Esophagus squamous epithelium (tissue), 5 donors: ENCODE results near the gene DENND5B. TPM values are rescaled to one million over a fixed set of nuclear protein-coding genes. Genes with fewer than 3 reads are reported as not detected.
"Not testable (repeated sequence)": the region's sequence is repeated elsewhere in the genome, so short reads cannot be mapped to it uniquely, and the experiment has no call there.

Experiments
- DNase-seq: peaks from one replicate; lab custom pipeline; 2025; lab: John Stamatoyannopoulos, UW
- H3K27ac ChIP-seq, 4 donors: fragments of 200-600 bp; sonication (generic); one replicate each; pipeline ENCODE4 v1.5.1; 2016 to 2019; ENCODE audit warnings: mild to moderate bottlenecking in 1 of 4
- H3K27me3 ChIP-seq, 4 donors: fragments of 200-600 bp; sonication (generic); 1 replicate in 3 of 4; 2 replicates in 1 of 4; pipeline versions ENCODE4 v1.5.1 to v1.6.0; 2017 to 2021; ENCODE audit warnings: antibody characterized with exemption in 1 of 4
- H3K36me3 ChIP-seq, 3 donors: fragments of 200-600 bp; sonication (generic); one replicate each; pipeline ENCODE4 v1.5.1; 2016 to 2019
- H3K4me1 ChIP-seq, 3 donors: fragments of 200-600 bp; sonication (generic); one replicate each; pipeline ENCODE4 v1.5.1; 2017 to 2019
- H3K4me3 ChIP-seq, 4 donors: fragments of 200-600 bp; sonication (generic); 1 replicate in 3 of 4; 2 replicates in 1 of 4; pipeline ENCODE4 v1.5.1; 2016 to 2019; ENCODE audit warnings: mild to moderate bottlenecking in 2 of 4, moderate library complexity in 1 of 4
- H3K9me3 ChIP-seq, 3 donors: fragments of 200-600 bp; sonication (generic); one replicate each; pipeline ENCODE4 v1.5.1; 2016 to 2019
- POLR2A ChIP-seq, 4 donors: fragments of 450-650 bp; IDR thresholded peaks; one replicate each; pipeline ENCODE4 v1.6.1; 2017; ENCODE audit warnings: antibody characterized with exemption in 4 of 4, mild to moderate bottlenecking in 4 of 4, moderate library complexity in 3 of 4
- WGBS, 2 donors: methylation state at CpG; one replicate each; pipeline ENCODE4 v1.1.5; 2018; 5-methylcytosine and 5-hydroxymethylcytosine counted together
- intact Hi-C: fragments of 100-400 bp; cut with DNase I; formaldehyde crosslinking; loops from one replicate; pipeline ENCODE4 v1.15.0; 2022
- total RNA-seq, 4 donors: library from RNA; depleted of rRNA; stranded (reverse); fragments of >200 nt; gene quantifications; one replicate each; pipeline ENCODE4 v1.1.0, GENCODE V29; 2016
- TF ChIP-seq, protein P1 (sequence below), 6 experiments: fragments of 450-650 bp in 4 of 6; fragments of 200-600 bp in 2 of 6; sonication (generic) in 2 of 6; IDR thresholded peaks; one replicate each; pipeline ENCODE4 v1.5.1; 2016 to 2019; ENCODE audit warnings: antibody characterized with exemption in 6 of 6, mild to moderate bottlenecking in 4 of 6, moderate library complexity in 4 of 6
- donor health status: DM: yes; HTN: yes; CAD: no.

DENND5B gene
- total RNA-seq, 4 donors from 2014 or later, result 0.38 to 5.3 (median 1.5) TPM

DNA sequence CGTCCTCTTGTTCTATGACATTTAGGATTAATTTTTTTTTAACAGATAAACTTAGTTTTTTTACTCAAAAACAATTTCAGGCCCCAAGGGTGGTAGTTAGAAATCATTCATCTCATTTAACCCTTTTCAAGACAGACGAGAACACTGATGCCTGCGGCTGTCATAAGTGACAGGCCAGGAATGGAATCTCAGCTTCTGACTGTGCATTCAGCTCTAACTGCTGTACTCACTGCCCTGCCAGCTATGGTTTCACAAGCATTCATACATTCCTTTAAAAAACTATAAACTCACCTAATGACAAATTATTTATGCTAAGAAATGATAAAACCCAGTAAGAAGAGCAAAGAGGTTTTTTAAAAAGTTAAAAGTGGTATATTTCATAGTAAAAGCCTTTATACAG is 8.8 kb downstream of the DENND5B start:
- no peaks in the 10 kb centered on the region for H3K9me3 ChIP-seq
- H3K36me3 ChIP-seq, result no peaks in the 10 kb centered on the region
- H3K4me3 ChIP-seq, result no peak overlapping the region
- no peak for DNase-seq
- TF ChIP-seq POLR2A (IDR thresholded peaks at IDR 0.05), result no peak
- TF ChIP-seq, protein P1, sequence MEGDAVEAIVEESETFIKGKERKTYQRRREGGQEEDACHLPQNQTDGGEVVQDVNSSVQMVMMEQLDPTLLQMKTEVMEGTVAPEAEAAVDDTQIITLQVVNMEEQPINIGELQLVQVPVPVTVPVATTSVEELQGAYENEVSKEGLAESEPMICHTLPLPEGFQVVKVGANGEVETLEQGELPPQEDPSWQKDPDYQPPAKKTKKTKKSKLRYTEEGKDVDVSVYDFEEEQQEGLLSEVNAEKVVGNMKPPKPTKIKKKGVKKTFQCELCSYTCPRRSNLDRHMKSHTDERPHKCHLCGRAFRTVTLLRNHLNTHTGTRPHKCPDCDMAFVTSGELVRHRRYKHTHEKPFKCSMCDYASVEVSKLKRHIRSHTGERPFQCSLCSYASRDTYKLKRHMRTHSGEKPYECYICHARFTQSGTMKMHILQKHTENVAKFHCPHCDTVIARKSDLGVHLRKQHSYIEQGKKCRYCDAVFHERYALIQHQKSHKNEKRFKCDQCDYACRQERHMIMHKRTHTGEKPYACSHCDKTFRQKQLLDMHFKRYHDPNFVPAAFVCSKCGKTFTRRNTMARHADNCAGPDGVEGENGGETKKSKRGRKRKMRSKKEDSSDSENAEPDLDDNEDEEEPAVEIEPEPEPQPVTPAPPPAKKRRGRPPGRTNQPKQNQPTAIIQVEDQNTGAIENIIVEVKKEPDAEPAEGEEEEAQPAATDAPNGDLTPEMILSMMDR (IDR thresholded peaks at IDR 0.05), result no peak
- intact Hi-C loops, result no loop called here
- no peak overlapping the region for H3K27ac ChIP-seq
- no peaks in the 10 kb centered on the region for H3K27me3 ChIP-seq
- WGBS, 2 donors, result 82 to 85% methylated on average over 3 of the region's 3 CpGs
- H3K4me1 ChIP-seq, result no peaks in the 10 kb centered on the region

DNA sequence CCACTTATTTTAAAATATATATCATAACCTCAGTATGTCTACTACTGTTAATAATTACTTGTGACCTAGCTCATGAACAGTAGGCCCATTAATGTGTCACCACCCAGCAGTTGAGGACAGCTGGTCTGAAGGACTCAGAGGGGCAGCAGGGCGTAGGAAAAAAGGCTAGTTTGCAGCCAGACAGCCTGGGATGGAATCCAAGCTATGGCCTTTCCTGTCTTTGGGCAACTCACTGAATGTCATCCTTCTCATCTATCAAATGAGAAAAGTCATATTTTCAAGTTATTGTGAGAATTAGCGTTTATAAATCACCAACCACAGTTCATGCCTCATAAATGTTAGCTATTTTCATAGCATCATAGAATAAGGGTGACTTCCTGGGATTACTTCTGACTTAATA is 12.3 kb downstream of the DENND5B start:
- Histone ChIP-seq H3K9me3 (no peaks in the 10 kb centered on the region), H3K4me1 (peaks cover 0 to 9% (median 0%) of the 10 kb centered on the region in 3 donors), H3K36me3 (no peaks in the 10 kb centered on the region), H3K27me3 (no peaks in the 10 kb centered on the region), H3K27ac (no peak overlapping the region), H3K4me3 (no peak overlapping the region)
- 47 to 50% methylated on average over 2 of the region's 2 CpGs for WGBS, 2 donors
- TF ChIP-seq POLR2A (IDR thresholded peaks at IDR 0.05), result no peak
- TF ChIP-seq, protein P1 (IDR thresholded peaks at IDR 0.05), result no peak
- intact Hi-C loops, result no loop called here
- DNase-seq, result no peak

DNA sequence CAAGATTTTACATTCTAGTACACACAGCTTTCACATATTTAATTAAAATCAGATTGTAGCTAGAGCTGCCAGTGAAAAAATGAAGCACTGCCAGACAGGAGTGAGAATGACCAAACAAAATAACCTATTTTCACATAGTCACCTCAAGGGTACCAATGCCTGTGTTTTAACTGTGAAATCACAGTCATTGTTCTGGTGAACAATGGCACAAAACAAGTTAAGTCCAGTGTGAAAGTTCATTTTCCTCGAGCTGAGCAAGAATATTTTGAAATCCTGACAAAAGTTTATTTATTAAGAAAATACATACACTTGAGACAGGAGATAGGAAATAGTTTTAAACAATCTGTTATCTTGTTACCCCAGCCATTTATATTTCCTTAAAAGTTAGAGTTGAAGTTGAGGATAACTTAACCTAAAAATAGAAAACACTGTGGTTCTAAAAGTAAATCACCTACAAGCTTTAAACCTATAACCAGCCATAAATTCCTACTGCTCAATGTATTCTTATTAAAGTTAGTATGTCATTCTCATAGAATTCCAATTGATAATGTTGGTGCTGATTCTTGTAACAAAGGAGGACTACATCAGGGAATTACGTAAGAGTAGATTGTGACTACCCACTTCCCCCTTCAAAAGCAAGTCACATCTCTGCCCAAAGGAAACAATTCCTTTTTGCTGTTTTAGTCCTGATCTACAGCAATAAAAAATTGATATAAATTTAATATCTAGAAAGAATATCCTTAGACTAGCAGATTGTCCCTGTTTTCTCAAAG is 15.9 kb downstream of the DENND5B start:
- no peak for DNase-seq
- WGBS, 2 donors, result 32 to 50% methylated on average over 2 of the region's 2 CpGs
- Histone ChIP-seq H3K36me3 (no peaks in the 10 kb centered on the region), H3K4me3 (no peak overlapping the region), H3K27ac (no peak overlapping the region), H3K9me3 (no peaks in the 10 kb centered on the region), H3K4me1 (peaks cover 0 to 9% (median 0%) of the 10 kb centered on the region in 3 donors), H3K27me3 (no peaks in the 10 kb centered on the region)
- intact Hi-C loops, result no loop called here
- TF ChIP-seq POLR2A (IDR thresholded peaks at IDR 0.05), result no peak
- TF ChIP-seq, protein P1 (IDR thresholded peaks at IDR 0.05), result no peak

DNA sequence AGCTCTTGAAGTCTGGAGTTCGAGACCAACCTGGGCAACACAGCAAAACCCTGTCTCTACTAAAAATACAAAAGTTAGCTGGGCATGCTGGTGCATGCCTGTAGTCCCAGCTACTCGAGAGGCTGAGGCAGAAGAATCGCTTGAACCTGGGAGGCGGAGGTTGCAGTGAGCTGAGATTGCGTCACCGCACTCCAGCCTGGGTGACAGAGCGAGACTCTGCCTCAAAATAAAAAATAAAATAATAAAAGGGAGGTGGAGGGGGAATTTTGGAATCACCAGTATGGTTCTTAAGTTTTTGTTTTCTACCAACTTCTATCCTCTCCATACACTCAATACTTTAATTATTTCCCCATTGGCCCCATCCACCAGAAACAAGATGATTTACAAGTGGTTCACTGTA is 16.6 kb downstream of the DENND5B start:
- H3K4me3 ChIP-seq, H3K27ac ChIP-seq, H3K36me3 ChIP-seq, H3K9me3 ChIP-seq, H3K4me1 ChIP-seq, H3K27me3 ChIP-seq, DNase-seq, intact Hi-C loops: not testable (repeated sequence)
- 74 to 84% methylated on average over 7 of the region's 7 CpGs for WGBS, 2 donors

DNA sequence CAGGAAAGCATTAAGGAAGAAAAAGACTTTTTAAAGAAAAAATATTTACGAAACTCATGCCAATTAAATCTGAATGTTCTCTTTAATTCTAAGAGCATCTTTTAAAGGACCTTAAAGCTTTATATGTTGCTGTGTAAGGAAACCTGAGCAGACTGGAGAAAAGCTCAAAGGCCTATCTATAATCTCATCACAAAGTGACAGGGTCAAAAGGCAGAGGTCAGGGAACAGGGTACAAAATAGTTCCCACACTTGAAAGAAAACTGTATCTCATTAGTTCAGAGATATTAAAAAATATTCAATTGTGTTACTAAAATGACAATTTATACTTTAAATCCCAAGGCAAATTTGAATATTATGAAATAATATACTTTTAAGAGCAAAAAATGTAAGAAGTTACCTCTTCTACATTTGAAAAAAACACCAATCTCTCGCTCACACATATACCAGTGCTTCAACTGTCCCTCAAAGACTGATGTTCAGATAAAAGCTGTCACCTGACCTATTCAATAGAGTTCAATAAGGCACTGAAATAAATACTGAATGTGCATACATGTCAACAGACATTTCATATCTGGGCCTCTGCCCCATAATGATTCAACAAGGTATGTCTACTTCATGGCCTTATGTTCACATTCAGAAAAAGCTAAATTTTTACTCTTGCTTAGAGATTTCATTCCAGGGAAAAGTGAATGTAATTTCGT is 17.9 kb downstream of the DENND5B start:
- Histone ChIP-seq H3K27me3 (no peaks in the 10 kb centered on the region), H3K4me1 (peaks cover 0 to 9% (median 0%) of the 10 kb centered on the region in 3 donors), H3K4me3 (no peak overlapping the region), H3K36me3 (no peaks in the 10 kb centered on the region), H3K27ac (no peak overlapping the region), H3K9me3 (no peaks in the 10 kb centered on the region)
- DNase-seq, result no peak
- TF ChIP-seq, protein P1 (IDR thresholded peaks at IDR 0.05), result no peak
- TF ChIP-seq POLR2A (IDR thresholded peaks at IDR 0.05), result no peak
- intact Hi-C loops, result no loop called here
- 91 to 92% methylated on average over 3 of the region's 3 CpGs for WGBS, 2 donors
